Activated naive CD8-positive, alpha-beta T cell treated with anti-CD3 and anti-CD28 coated beads, Interleukin-2, amount 50 U/mL, for 24 hours (primary cell): Measurements from ENCODE around the gene BEST4.

Source experiments
- ATAC-seq: fragments of 150-1000 bp; cut with Tn5 transposase; one replicate; pipeline ENCODE4 v1.10.0; 2021
- DNase-seq: peaks from one replicate; pipeline ENCODE4 v3.0.0; 2021
- H3K27ac Mint-ChIP-seq: one replicate; pipeline ENCODE4 v1.8.0; 2021; ENCODE audit warnings: mild to moderate bottlenecking, mixed read lengths
- H3K27me3 Mint-ChIP-seq: one replicate; pipeline ENCODE4 v1.8.0; 2021; ENCODE audit warnings: mixed read lengths
- H3K36me3 Mint-ChIP-seq: one replicate; pipeline ENCODE4 v1.8.0; 2021; ENCODE audit warnings: low read depth, mixed read lengths
- H3K4me1 Mint-ChIP-seq: one replicate; pipeline ENCODE4 v1.8.0; 2021; ENCODE audit warnings: mixed read lengths
- H3K4me3 Mint-ChIP-seq: one replicate; pipeline ENCODE4 v1.8.0; 2021; ENCODE audit warnings: mild to moderate bottlenecking, moderate library complexity, mixed read lengths
- H3K9me3 Mint-ChIP-seq: one replicate; pipeline ENCODE4 v1.8.0; 2021; ENCODE audit warnings: mixed read lengths

The BEST4 gene

GRCh38 chr1:44808938-44809917 lies 21.3 kb upstream of the BEST4 start:
- H3K4me1 Mint-ChIP-seq = peaks cover 89% of the 10 kb centered on the region
- DNase-seq (peak; percentile 86), ATAC-seq (peak; percentile 51)
- H3K4me3 Mint-ChIP-seq = peak overlapping the region; percentile 82
- peak overlapping the region; percentile 100 for H3K27ac Mint-ChIP-seq
- no peaks in the 10 kb centered on the region for H3K27me3 Mint-ChIP-seq
- H3K9me3 Mint-ChIP-seq = no peaks in the 10 kb centered on the region
- peaks cover 34% of the 10 kb centered on the region for H3K36me3 Mint-ChIP-seq

GRCh38 chr1:44808063-44808937 lies 20.3 kb upstream of the BEST4 start, which contains the start of gene BTBD19:
Gene BTBD19 (plus strand): TSS chr1:44808523. CDS start chr1:44808821, 298 bp downstream.
- no peaks in the 10 kb centered on the region for H3K27me3 Mint-ChIP-seq
- peak; percentile 86 for DNase-seq
- ATAC-seq = peak; percentile 53
- peaks cover 37% of the 10 kb centered on the region for H3K36me3 Mint-ChIP-seq
- H3K27ac Mint-ChIP-seq = peak within 1 kb of the TSS; percentile 100
- no peaks in the 10 kb centered on the region for H3K9me3 Mint-ChIP-seq
- peak within 1 kb of the TSS; percentile 82 for H3K4me3 Mint-ChIP-seq
- H3K4me1 Mint-ChIP-seq = peaks cover 91% of the 10 kb centered on the region

GRCh38 chr1:44807364-44808062 lies 19.5 kb upstream of the BEST4 start:
- Mint-ChIP-seq H3K27me3 (no peaks in the 10 kb centered on the region), H3K36me3 (peaks cover 45% of the 10 kb centered on the region), H3K4me3 (peak overlapping the region; percentile 82), H3K4me1 (peaks cover 93% of the 10 kb centered on the region), H3K27ac (peak overlapping the region; percentile 100), H3K9me3 (no peaks in the 10 kb centered on the region)
- ATAC-seq (peak; percentile 65), DNase-seq (peak; percentile 92)

- no peaks in the 10 kb centered on the region for H3K9me3 Mint-ChIP-seq
- ATAC-seq (peak; percentile 12), DNase-seq (no peak)
- H3K27me3 Mint-ChIP-seq = no peaks in the 10 kb centered on the region
- H3K36me3 Mint-ChIP-seq = peaks cover 52% of the 10 kb centered on the region
- H3K4me3 Mint-ChIP-seq = peak within 1 kb of the TSS; percentile 82
- H3K4me1 Mint-ChIP-seq = peaks cover 92% of the 10 kb centered on the region
- H3K27ac Mint-ChIP-seq = peak within 1 kb of the TSS; percentile 100
Observed at GRCh38 chr1:44806704-44807363, 18.9 kb upstream of the BEST4 start, which contains the start of gene DYNLT4. Gene DYNLT4 (minus strand): TSS chr1:44807351. CDS start chr1:44806668, 683 bp downstream.

- H3K36me3 Mint-ChIP-seq = peaks cover 50% of the 10 kb centered on the region
- H3K27ac Mint-ChIP-seq = peak overlapping the region; percentile 100
- H3K9me3 Mint-ChIP-seq = no peaks in the 10 kb centered on the region
- ATAC-seq (no peak), DNase-seq (no peak)
- H3K4me1 Mint-ChIP-seq = peaks cover 87% of the 10 kb centered on the region
- H3K4me3 Mint-ChIP-seq = peak overlapping the region; percentile 82
- H3K27me3 Mint-ChIP-seq = no peaks in the 10 kb centered on the region
Observed at GRCh38 chr1:44806025-44806703, 18.2 kb upstream of the BEST4 start.

- Mint-ChIP-seq H3K4me3 (peak overlapping the region; percentile 94), H3K36me3 (peaks cover 52% of the 10 kb centered on the region), H3K27ac (peak overlapping the region; percentile 93), H3K27me3 (no peaks in the 10 kb centered on the region), H3K4me1 (peaks cover 83% of the 10 kb centered on the region), H3K9me3 (no peaks in the 10 kb centered on the region)
- DNase-seq = no peak
- no peak for ATAC-seq
Observed at GRCh38 chr1:44805311-44806024, 17.5 kb upstream of the BEST4 start.

GRCh38 chr1:44803312-44804095 lies 15.5 kb upstream of the BEST4 start:
- H3K4me3 Mint-ChIP-seq = peak overlapping the region; percentile 94
- H3K4me1 Mint-ChIP-seq = peaks cover 74% of the 10 kb centered on the region

GRCh38 chr1:44803062-44803311 lies 15.0 kb upstream of the BEST4 start:
- Mint-ChIP-seq H3K4me1 (peaks cover 69% of the 10 kb centered on the region), H3K36me3 (peaks cover 46% of the 10 kb centered on the region), H3K4me3 (peak overlapping the region; percentile 94)

More at GRCh38 chr1:44803312-44804095, 15.5 kb upstream of the BEST4 start:
- Mint-ChIP-seq H3K27ac (peak overlapping the region; percentile 93), H3K9me3 (no peaks in the 10 kb centered on the region), H3K36me3 (peaks cover 46% of the 10 kb centered on the region), H3K27me3 (no peaks in the 10 kb centered on the region)
- ATAC-seq = no peak
- no peak for DNase-seq

GRCh38 chr1:44802306-44803061 lies 14.5 kb upstream of the BEST4 start:
- Mint-ChIP-seq H3K9me3 (no peaks in the 10 kb centered on the region), H3K36me3 (peaks cover 46% of the 10 kb centered on the region), H3K27me3 (no peaks in the 10 kb centered on the region), H3K4me3 (peak overlapping the region; percentile 94), H3K4me1 (peaks cover 64% of the 10 kb centered on the region), H3K27ac (peak overlapping the region; percentile 93)
- DNase-seq = no peak
- no peak for ATAC-seq

More at GRCh38 chr1:44803062-44803311, 15.0 kb upstream of the BEST4 start:
- peak overlapping the region; percentile 93 for H3K27ac Mint-ChIP-seq
- ATAC-seq = no peak
- H3K27me3 Mint-ChIP-seq = no peaks in the 10 kb centered on the region
- H3K9me3 Mint-ChIP-seq = no peaks in the 10 kb centered on the region
- no peak for DNase-seq

GRCh38 chr1:44801491-44802305 lies 13.7 kb upstream of the BEST4 start:
- Mint-ChIP-seq H3K27ac (peak overlapping the region; percentile 93), H3K36me3 (peaks cover 41% of the 10 kb centered on the region), H3K9me3 (no peaks in the 10 kb centered on the region), H3K27me3 (no peaks in the 10 kb centered on the region), H3K4me1 (peaks cover 56% of the 10 kb centered on the region), H3K4me3 (peak overlapping the region; percentile 94)
- ATAC-seq = peak; percentile 26
- DNase-seq = no peak
